Gastroesophageal sphincter (tissue), 2 donors: ENCODE results near the gene ARHGEF17.

ENCODE experiments used
- EP300 ChIP-seq: sonication (generic); formaldehyde crosslinking; IDR thresholded peaks from one replicate; pipeline ENCODE4 v1.6.1; 2017; ENCODE audit warnings: antibody characterized with exemption, mild to moderate bottlenecking
- POLR2A ChIP-seq, 2 donors: fragments of 450-650 bp; IDR thresholded peaks; one replicate each; pipeline ENCODE4 v1.6.1; 2017; ENCODE audit warnings: antibody characterized with exemption in 2 of 2, mild to moderate bottlenecking in 2 of 2, moderate library complexity in 1 of 2

DNA sequence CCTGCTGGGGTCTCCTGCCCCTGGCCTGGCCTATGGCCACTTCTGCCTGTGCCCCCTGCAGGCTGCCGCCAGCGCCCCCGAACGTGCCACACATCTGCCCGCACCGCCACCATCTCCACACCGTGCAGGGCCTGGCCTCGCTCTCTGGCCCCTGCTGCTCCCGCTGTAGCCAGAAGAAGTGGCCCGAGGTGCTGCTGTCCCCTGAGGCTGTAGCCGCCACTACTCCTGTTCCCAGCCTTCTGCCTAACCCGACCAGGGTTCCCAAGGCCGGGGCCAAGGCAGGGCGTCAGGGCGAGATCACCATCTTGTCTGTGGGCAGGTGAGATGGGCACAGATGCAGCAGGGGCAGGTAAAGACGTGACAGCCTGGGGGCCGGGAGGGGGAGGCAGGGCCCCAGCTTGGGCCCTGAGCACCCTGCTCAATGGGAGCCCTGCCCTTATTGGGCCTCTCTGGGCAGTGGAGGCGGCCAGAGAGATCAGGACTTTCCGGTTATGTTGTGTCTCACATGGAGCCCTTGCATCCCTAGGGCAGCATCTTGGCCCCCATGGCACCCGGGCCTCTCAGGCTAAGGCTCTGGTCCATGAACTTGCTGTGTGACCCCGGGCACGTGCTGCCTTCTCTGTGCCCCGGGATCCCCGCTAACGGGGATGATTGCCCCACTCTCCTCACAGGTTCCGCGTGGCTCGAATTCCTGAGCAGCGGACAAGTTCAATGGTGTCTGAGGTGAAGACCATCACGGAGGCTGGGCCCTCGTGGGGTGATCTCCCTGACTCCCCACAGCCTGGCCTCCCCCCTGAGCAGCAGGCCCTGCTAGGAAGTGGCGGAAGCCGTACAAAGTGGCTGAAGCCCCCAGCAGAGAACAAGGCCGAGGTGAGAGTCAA, 86.6 kb downstream of the ARHGEF17 start:
- TF ChIP-seq EP300 (no peak), POLR2A (IDR thresholded peaks at IDR 0.05) (no peak)
